ENCODE results near the gene PDILT.
"Not testable (repeated sequence)": the region's sequence is repeated elsewhere in the genome, so short reads cannot be mapped to it uniquely, and the experiment has no call there.

Gene PDILT

DNA sequence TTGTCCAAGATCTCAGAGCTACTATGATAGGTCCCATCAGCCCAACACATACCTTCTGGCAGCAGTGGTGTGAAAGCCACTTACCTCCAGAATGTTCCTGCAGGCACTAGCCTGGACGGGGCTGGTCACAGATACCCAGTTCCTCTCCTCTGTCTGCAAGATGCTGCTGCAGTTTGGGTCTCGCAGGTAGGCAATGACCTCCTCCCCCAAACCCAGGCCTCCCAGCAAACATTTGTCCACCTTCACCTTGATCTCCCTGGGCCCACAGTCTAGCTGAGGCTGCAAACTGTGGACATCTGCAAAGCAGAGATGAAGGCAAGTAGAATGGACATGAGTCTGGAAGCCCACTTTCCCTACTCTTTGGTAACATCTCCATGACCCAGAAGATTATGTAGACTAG lies 84.4 kb downstream of the PDILT start:
- Histone ChIP-seq H3K27ac (ENCODE audit: low read depth, low read length) (no peak overlapping the region), H3K27me3 (ENCODE audit: insufficient read depth, low read length) (no peaks in the 10 kb centered on the region)
- WGBS, result 85% methylated on average over 2 of the region's 2 CpGs

DNA sequence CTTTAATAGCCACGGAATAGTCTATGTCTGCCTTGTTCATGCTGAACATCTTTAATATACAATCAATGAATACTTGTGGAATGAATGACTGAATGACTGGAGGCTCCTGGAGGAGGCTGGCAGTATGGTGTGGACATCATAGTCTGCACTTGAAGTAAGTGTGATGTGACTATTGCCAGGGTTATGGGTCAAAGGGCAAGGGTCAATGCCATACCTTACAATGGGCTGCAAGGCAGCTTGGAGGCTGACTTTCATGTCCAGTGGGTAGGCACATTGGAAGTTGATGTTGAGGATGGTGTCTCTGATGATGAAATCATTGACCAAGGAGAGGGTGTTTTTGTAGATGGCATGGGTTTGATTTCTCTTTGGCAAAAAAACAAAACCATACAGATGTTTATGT lies 85.1 kb downstream of the PDILT start:
- Histone ChIP-seq H3K4me3 (ENCODE audit: low read length) (no peak overlapping the region), H3K36me3 (ENCODE audit: insufficient read depth, low read length) (no peaks in the 10 kb centered on the region), H3K4me1 (ENCODE audit: insufficient read depth, low read length) (no peaks in the 10 kb centered on the region), H3K27ac (ENCODE audit: low read depth, low read length) (no peak overlapping the region), H3K9ac (ENCODE audit: low read depth, low read length) (no peak overlapping the region), H3K27me3 (ENCODE audit: insufficient read depth, low read length) (no peaks in the 10 kb centered on the region), H3K9me3 (ENCODE audit: insufficient read depth, low read depth, low read length) (no peaks in the 10 kb centered on the region)
- 67% methylated on average over 1 of the region's 1 CpG for WGBS

More for the DNA sequence above, 84.4 kb downstream of the PDILT start:
- Histone ChIP-seq H3K4me3 (ENCODE audit: low read length) (no peak overlapping the region), H3K4me1 (ENCODE audit: insufficient read depth, low read length) (no peaks in the 10 kb centered on the region), H3K36me3 (ENCODE audit: insufficient read depth, low read length) (no peaks in the 10 kb centered on the region), H3K9ac (ENCODE audit: low read depth, low read length) (no peak overlapping the region), H3K9me3 (ENCODE audit: insufficient read depth, low read depth, low read length) (no peaks in the 10 kb centered on the region)

GRCh38 chr16:20318437-20318836 lies 86.1 kb downstream of the PDILT start:
- 86% methylated on average over 3 of the region's 3 CpGs for WGBS
- Histone ChIP-seq H3K27ac (ENCODE audit: low read depth, low read length) (no peak overlapping the region), H3K9ac (ENCODE audit: low read depth, low read length) (no peak overlapping the region), H3K4me3 (ENCODE audit: low read length) (no peak overlapping the region), H3K27me3 (ENCODE audit: insufficient read depth, low read length) (no peaks in the 10 kb centered on the region), H3K9me3 (ENCODE audit: insufficient read depth, low read depth, low read length) (no peaks in the 10 kb centered on the region), H3K36me3 (ENCODE audit: insufficient read depth, low read length) (no peaks in the 10 kb centered on the region), H3K4me1 (ENCODE audit: insufficient read depth, low read length) (no peaks in the 10 kb centered on the region)

- no peaks in the 10 kb centered on the region for H3K27me3 ChIP-seq (ENCODE audit: insufficient read depth, low read length)
- no peaks in the 10 kb centered on the region for H3K9me3 ChIP-seq (ENCODE audit: insufficient read depth, low read depth, low read length)
- H3K9ac ChIP-seq (ENCODE audit: low read depth, low read length), result no peak overlapping the region
- H3K4me3 ChIP-seq (ENCODE audit: low read length), result no peak overlapping the region
- no peaks in the 10 kb centered on the region for H3K4me1 ChIP-seq (ENCODE audit: insufficient read depth, low read length)
- H3K36me3 ChIP-seq (ENCODE audit: insufficient read depth, low read length), result no peaks in the 10 kb centered on the region
- H3K27ac ChIP-seq (ENCODE audit: low read depth, low read length), result no peak overlapping the region
- 95% methylated on average over 7 of the region's 7 CpGs for WGBS
Observed at GRCh38 chr16:20318006-20318405, 86.5 kb downstream of the PDILT start.

- Histone ChIP-seq H3K4me1 (ENCODE audit: insufficient read depth, low read length) (no peaks in the 10 kb centered on the region), H3K9ac (ENCODE audit: low read depth, low read length) (no peak overlapping the region), H3K4me3 (ENCODE audit: low read length) (no peak overlapping the region), H3K27ac (ENCODE audit: low read depth, low read length) (no peak overlapping the region), H3K36me3 (ENCODE audit: insufficient read depth, low read length) (no peaks in the 10 kb centered on the region), H3K27me3 (ENCODE audit: insufficient read depth, low read length) (no peaks in the 10 kb centered on the region), H3K9me3 (ENCODE audit: insufficient read depth, low read depth, low read length) (no peaks in the 10 kb centered on the region)
- WGBS, result 87% methylated on average over 8 of the region's 8 CpGs
Observed at GRCh38 chr16:20317117-20317516, 87.4 kb downstream of the PDILT start.

DNA sequence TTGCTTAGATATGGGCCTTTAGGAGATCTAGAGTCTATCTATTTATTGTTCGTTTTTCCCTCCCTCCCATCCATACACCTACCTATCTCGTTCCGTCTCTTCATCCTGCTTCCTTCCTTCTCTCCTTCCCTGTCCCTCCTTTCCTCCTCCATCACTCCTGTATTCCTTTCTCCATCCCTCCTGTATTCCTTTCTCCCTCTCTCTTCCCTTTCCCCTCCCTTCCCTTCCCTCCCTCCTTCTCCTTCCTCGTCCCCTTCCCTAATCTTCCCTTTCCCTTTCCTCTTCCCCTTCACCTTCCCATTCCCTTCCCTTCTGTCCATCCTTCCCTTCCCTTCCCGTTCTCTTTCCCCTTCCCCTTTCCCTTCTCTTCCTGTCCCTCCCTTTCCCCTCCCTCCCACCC lies 87.8 kb downstream of the PDILT start:
- no peaks in the 10 kb centered on the region for H3K36me3 ChIP-seq (ENCODE audit: insufficient read depth, low read length)
- no peaks in the 10 kb centered on the region for H3K4me1 ChIP-seq (ENCODE audit: insufficient read depth, low read length)
- no peak overlapping the region for H3K9ac ChIP-seq (ENCODE audit: low read depth, low read length)
- H3K27me3 ChIP-seq (ENCODE audit: insufficient read depth, low read length), result no peaks in the 10 kb centered on the region
- no peaks in the 10 kb centered on the region for H3K9me3 ChIP-seq (ENCODE audit: insufficient read depth, low read depth, low read length)
- H3K27ac ChIP-seq (ENCODE audit: low read depth, low read length), result no peak overlapping the region
- H3K4me3 ChIP-seq (ENCODE audit: low read length), result no peak overlapping the region
- WGBS, result 87% methylated on average over 5 of the region's 5 CpGs

GRCh38 chr16:20315764-20316163 lies 88.8 kb downstream of the PDILT start:
- Histone ChIP-seq H3K9me3 (ENCODE audit: insufficient read depth, low read depth, low read length) (peaks cover 3% of the 10 kb centered on the region; the same call in 1 of the 2 replicates), H3K4me3 (ENCODE audit: low read length) (no peak overlapping the region), H3K4me1 (ENCODE audit: insufficient read depth, low read length) (no peaks in the 10 kb centered on the region), H3K27ac (ENCODE audit: low read depth, low read length) (no peak overlapping the region), H3K27me3 (ENCODE audit: insufficient read depth, low read length) (no peaks in the 10 kb centered on the region), H3K9ac (ENCODE audit: low read depth, low read length) (no peak overlapping the region), H3K36me3 (ENCODE audit: insufficient read depth, low read length) (no peaks in the 10 kb centered on the region)
- 96% methylated on average over 6 of the region's 6 CpGs for WGBS

- Histone ChIP-seq H3K4me1 (ENCODE audit: insufficient read depth, low read length) (no peaks in the 10 kb centered on the region), H3K27ac (ENCODE audit: low read depth, low read length) (no peak overlapping the region), H3K9ac (ENCODE audit: low read depth, low read length) (no peak overlapping the region), H3K9me3 (ENCODE audit: insufficient read depth, low read depth, low read length) (peaks cover 3% of the 10 kb centered on the region; the same call in 1 of the 2 replicates), H3K4me3 (ENCODE audit: low read length) (no peak overlapping the region), H3K36me3 (ENCODE audit: insufficient read depth, low read length) (no peaks in the 10 kb centered on the region), H3K27me3 (ENCODE audit: insufficient read depth, low read length) (no peaks in the 10 kb centered on the region)
- 94% methylated on average over 3 of the region's 3 CpGs for WGBS
Observed at GRCh38 chr16:20314575-20314974, 90.0 kb downstream of the PDILT start.

- Histone ChIP-seq H3K4me1 (ENCODE audit: insufficient read depth, low read length) (no peaks in the 10 kb centered on the region), H3K9ac (ENCODE audit: low read depth, low read length) (no peak overlapping the region), H3K4me3 (ENCODE audit: low read length) (no peak overlapping the region), H3K27ac (ENCODE audit: low read depth, low read length) (no peak overlapping the region), H3K9me3 (ENCODE audit: insufficient read depth, low read depth, low read length) (peaks cover 3% of the 10 kb centered on the region; the same call in 1 of the 2 replicates), H3K36me3 (ENCODE audit: insufficient read depth, low read length) (no peaks in the 10 kb centered on the region), H3K27me3 (ENCODE audit: insufficient read depth, low read length) (no peaks in the 10 kb centered on the region)
- WGBS, result 84% methylated on average over 2 of the region's 3 CpGs
Observed at GRCh38 chr16:20313741-20314140, 90.8 kb downstream of the PDILT start.

DNA sequence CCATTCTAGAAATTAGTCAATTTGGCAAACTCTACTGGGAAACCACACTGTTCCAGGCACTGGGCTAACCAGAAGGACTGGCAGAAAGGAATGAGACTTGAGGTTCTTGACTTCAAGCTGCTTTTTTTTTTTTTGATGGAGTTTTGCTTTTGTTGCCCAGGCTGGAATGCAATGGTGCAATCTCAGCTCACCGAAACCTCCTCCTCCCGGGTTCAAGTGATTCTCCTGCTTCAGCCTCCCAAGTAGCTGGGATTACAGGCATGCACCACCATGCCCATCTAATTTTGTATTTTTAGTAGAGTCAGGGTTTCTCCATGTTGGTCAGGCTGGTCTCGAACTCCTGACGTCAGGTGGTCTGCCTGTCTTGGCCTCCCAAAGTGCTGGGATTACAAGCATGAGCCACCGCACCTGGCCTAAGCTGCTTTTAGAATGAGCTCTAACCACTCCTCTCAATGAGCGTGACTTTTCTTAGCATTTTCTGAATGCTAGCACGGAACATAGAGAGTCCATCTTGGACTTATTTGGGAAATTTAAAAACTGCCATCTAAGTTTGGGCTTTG lies 91.9 kb downstream of the PDILT start:
- H3K9me3 ChIP-seq (ENCODE audit: insufficient read depth, low read depth, low read length); H3K36me3 ChIP-seq (ENCODE audit: insufficient read depth, low read length); H3K27ac ChIP-seq (ENCODE audit: low read depth, low read length); H3K27me3 ChIP-seq (ENCODE audit: insufficient read depth, low read length); H3K4me3 ChIP-seq (ENCODE audit: low read length); H3K9ac ChIP-seq (ENCODE audit: low read depth, low read length); H3K4me1 ChIP-seq (ENCODE audit: insufficient read depth, low read length): not testable (repeated sequence)
- WGBS, result 94% methylated on average over 7 of the region's 7 CpGs

DNA sequence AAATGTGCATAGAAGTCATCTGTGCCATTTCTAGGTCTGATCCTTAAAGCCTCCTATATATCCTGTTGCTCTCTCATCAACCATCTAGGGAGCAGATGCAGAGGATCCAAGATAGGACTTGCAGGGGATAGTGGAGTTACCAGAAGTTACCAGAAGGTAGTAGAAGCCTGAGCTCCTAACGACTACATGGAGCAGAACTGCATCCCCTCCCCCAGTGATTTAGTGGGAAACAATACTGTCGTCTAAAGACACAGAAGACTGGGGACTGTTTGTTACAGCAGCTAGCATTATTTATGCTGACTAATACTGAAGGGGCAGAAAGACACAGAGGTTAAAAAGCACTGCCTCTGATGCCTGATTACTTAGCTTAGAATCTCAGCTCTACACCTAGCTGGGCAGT lies 93.0 kb downstream of the PDILT start:
- no peak overlapping the region for H3K4me3 ChIP-seq (ENCODE audit: low read length)
- H3K36me3 ChIP-seq (ENCODE audit: insufficient read depth, low read length), result no peaks in the 10 kb centered on the region
- H3K9ac ChIP-seq (ENCODE audit: low read depth, low read length), result no peak overlapping the region
- no peaks in the 10 kb centered on the region for H3K4me1 ChIP-seq (ENCODE audit: insufficient read depth, low read length)
- H3K27ac ChIP-seq (ENCODE audit: low read depth, low read length), result no peak overlapping the region
- H3K9me3 ChIP-seq (ENCODE audit: insufficient read depth, low read depth, low read length), result peaks cover 3% of the 10 kb centered on the region; the same call in 1 of the 2 replicates
- 86% methylated on average over 2 of the region's 2 CpGs for WGBS
- no peaks in the 10 kb centered on the region for H3K27me3 ChIP-seq (ENCODE audit: insufficient read depth, low read length)
